ENCODE measurements around the gene NFIB.

The NFIB gene

GRCh38 chr9:14313951-14314423, at the start of gene NFIB:
Gene NFIB (minus strand): TSS chr9:14314141. CDS start chr9:14313511, 630 bp downstream.
- no peak for DNase-seq (ENCODE audit: low read depth)

DNA sequence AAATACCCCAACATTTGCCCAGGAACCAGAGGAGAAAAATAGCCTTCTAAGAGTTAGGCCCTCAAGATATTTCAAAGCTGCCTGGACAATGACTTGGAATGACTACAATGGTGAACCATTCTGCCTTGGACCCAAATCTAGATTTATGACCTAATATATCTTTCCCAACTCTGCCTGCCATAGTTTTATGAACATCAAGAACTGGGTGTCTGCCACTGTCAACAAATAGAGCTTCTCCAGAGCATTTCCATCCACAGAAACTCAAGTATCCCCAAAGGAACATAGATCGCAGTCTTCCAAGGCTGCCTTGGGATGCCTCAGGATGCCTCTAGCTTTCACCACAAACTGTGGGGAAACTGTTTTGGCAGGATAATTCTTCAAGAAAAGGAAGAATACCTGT, 48.2 kb upstream of the NFIB start:
- no peak for DNase-seq (ENCODE audit: low read depth)

DNA sequence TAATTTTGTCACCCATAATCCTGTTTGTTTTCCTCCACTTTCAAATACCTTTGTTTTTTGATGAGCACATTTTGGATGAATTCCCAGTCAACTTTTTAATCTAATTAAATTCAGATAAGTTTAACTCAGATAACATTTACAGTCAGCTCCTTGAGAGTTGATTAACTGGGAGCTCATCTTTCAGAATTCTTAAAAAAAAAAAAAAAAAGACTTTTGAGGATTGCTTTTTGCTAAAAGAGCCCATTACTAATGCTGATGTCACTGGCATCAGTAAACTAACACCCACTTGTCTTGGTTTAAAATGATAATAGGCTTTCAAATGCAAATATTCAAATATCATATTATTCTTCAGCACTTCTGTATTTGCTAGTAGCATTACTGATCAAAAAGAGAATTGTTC, 47.1 kb upstream of the NFIB start:
- DNase-seq (ENCODE audit: low read depth), result no peak

- no peak for DNase-seq (ENCODE audit: low read depth)
Observed at GRCh38 chr9:14358523-14358922, 44.6 kb upstream of the NFIB start.

- no peak for DNase-seq (ENCODE audit: low read depth)
Observed at GRCh38 chr9:14356351-14357265, 42.7 kb upstream of the NFIB start.

GRCh38 chr9:14354201-14354600, 40.3 kb upstream of the NFIB start:
- DNase-seq (ENCODE audit: low read depth), result no peak

- DNase-seq (ENCODE audit: low read depth), result peak; percentile 49
Observed at GRCh38 chr9:14353222-14354056, 39.5 kb upstream of the NFIB start.

- no peak for DNase-seq (ENCODE audit: low read depth)
Observed at GRCh38 chr9:14352503-14352902, 38.6 kb upstream of the NFIB start.

- no peak for DNase-seq (ENCODE audit: low read depth)
Observed at GRCh38 chr9:14351221-14351836, 37.4 kb upstream of the NFIB start.

DNA sequence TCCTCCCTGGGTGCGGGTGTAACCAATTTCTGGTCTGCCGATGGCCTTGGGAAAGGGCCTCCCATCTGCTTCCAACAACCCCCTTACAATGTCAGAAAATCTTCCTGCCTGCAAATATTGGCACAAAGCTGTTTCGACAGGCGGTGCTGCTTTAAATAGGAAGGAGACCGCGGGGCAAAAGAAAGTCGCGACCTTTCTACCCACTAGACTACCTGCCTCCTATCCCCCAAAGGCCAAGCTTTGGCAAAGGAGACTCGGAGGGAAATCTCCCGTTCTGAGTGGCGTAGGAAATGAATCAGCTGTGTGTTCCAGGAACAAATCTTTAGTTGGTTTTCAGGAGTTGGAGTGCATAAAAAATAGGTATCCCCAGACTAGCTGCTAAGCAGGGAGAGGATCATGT, 36.8 kb upstream of the NFIB start:
- DNase-seq (ENCODE audit: low read depth), result no peak

- no peak for DNase-seq (ENCODE audit: low read depth)
Observed at GRCh38 chr9:14350349-14350728, 36.4 kb upstream of the NFIB start.

DNA sequence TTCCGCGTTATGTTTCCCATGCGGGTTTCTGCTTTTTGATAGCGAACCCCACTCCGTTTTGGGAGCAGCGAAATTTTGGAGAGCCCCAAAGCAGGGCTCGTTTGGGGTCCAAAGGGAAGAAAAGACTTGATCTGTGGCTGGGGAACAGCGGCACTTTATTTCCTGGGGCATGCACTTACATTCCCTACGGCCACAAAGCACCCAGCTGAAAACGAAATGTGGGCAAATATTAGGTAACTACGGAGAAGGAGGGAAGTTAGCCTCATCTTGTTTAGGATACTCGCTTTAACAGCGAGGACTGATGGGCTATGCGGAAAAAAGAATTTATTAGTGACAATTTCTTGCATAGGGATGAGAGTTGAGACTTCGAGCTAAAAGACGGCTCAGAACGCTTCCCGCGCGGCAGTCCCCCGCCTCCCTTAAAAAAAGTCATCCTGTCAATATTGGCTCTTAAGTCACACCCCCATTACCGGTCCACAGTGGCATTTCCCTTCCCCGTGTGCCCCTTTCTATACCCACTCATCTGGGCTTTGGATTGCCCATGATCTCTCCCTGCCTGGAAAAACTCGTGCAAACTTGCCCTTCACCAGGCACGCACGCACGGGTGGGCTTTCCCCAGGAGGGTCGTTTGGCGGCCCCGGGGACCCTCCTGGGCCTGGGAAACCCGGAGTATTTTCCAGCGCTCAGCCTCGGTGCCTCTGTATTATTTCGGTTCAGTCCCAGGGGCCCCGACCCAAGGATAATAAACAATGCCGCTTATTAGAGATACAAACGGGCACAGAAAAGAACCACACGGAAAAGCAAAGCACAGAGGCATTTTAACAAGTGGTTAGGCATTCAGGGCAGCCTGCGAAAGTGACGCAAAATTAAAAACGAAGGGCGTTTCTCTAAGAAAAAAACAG, 35.8 kb upstream of the NFIB start:
- no peak for DNase-seq (ENCODE audit: low read depth)

DNA sequence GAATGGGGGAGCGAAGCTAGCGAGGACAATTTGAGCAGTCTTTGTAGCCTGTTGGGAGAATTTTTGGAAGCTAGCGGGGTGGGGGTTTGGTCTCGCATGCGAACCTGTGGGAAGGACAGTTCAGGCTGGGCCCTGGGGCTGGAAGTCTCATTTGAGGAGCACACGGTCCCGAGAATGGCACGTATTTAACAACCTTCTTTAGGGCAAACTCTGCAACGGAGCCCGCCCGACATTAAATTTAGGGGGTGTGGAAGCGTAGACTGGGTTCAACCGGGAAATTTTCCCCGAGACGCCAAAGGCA, 35.2 kb upstream of the NFIB start:
- DNase-seq (ENCODE audit: low read depth), result no peak

DNA sequence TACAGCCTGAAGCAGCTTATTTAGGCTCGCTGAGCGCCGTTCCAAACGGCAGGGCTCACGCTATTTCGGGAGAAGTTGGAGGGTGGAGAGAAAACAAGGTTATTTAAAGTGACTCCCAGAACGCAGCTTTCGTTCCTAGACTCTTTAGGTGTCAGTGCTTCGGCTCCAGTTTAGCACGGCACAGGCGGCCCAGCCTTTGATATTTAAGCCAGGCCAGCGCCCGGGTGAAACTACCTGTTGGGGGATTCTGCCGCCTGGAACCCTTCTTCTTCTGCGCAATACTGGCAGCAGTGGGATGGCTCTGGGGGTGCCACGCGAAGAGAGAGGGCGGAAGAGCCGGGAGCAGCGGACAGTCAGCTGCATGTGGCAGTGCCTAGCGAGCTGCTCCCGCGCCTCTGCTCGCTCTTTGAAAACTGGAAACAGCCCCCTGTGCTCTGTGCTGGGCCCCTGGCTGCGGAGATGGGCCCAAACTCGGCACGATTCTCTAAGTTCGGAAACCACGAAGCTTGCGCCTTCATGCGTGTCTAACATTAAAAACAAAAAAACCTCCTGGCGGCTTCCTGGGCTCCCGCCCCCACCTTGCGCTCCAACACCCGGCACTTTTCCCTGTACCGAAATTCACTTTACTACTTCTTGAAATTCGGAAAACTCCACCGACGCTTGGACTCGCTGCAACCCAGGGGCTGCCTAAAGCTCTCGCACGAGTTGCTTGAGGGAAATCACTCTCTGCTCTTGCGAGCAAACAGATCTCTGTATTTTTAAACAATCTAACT, 34.6 kb upstream of the NFIB start:
- DNase-seq (ENCODE audit: low read depth), result no peak

DNA sequence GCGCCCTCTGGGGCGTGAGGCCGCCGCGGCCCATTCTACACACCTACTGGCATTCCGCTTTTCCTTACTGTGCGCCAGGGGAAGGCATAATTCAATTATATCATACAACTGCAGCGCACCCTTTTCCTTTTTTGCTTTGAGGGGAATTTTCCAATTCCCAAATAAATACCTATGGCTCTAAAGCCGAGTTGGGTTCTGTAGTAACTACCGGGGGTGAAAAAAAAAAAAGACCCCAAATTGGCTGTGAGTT, 34.1 kb upstream of the NFIB start:
- no peak for DNase-seq (ENCODE audit: low read depth)

GRCh38 chr9:14347406-14348122, 33.6 kb upstream of the NFIB start:
- no peak for DNase-seq (ENCODE audit: low read depth)

GRCh38 chr9:14346811-14347405, 33.0 kb upstream of the NFIB start:
- DNase-seq (ENCODE audit: low read depth), result no peak

DNA sequence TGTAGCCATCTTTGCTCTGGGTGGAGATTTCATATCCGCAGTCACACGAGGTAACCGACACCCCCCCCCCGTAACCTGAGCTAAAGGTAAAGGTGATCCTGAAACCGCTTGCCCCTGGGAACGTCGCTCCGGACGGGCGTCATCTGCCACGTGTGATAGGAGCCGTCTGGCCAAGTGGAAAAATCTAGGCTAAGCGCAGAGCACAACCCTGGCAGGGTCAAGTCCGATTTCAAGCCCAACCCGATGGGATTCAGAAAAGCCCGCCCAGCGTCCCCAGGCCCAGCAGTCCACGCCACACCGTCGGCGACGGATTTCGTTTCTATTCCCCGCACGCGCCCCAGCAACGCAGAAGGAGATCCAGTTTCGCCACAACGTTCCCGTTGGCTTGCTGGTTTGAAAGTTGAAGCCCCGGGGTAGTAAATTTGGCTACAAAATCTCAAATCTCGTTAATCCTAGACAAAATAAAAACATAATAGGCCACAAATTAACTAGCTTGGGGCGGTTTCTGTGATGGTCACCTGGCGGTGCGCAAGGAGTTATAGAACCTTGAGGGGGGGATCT, 32.4 kb upstream of the NFIB start:
- no peak for DNase-seq (ENCODE audit: low read depth)

DNA sequence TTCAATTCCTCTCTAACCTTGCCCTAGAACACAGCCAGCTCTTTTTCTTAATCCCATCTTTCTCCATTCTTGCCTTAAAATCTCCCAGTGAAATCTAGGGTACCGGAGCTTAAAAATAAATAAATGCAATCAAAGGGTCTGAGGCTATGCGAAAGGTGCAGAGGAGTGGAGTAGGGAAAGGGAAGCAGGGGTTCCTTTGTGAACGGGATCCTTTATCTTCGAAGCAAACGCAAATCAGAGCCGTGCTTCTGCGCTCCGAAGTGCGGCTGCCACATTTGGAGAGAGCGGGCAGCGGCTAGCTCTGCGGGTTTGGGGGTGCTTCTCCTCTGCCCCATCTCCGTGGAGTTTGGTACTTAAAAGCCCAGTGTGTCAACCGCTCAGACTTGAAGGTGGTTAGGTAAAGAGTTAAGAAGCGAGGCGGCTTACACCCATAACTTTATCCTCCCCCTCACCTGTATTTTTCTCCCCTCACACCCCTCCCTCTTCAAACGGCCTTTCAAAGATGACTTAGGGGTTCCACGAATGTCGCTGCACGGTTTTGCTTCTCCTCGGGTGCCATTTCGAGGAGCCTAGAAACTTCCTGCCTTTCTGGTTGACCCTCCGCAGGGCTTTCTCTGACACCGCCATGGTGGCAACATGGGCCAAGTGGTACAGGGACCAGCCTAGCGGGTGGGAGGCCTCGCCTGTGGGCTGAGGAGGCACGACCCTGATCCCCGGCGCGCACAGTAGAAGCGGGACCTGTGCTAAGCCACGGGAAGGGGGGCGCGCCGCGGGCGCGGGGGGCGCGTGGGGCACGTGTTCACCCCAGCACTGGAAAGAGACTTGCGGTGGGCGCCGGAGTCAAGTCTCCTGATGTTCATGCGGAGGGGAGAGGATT, 31.7 kb upstream of the NFIB start:
- DNase-seq (ENCODE audit: low read depth), result no peak

All from stimulated activated CD8-positive, alpha-beta memory T cell treated with anti-CD3 and anti-CD28 coated beads, Interleukin-12 subunit alpha, Interleukin-12 subunit beta, amount 100 ng/mL, for 1 hour (primary cell).